GM12878 (cell line): ENCODE results near the gene CCDC134. TPM values are rescaled to one million over a fixed set of nuclear protein-coding genes. Genes with fewer than 3 reads are reported as not detected.

Experiments used
- ATAC-seq: fragments of 200-7000 bp; cut with Tn5 transposase; 3 replicates; pipeline ENCODE4 v1.9.1; 2020; ENCODE audit warnings: mild to moderate bottlenecking, moderate library complexity
- BruUV-seq: library from RNA; stranded (reverse); fragments of 400-500 nt; replicated peaks from 2 replicates; lab custom pipeline; 2021; lab: Mats Ljungman, UMichigan
- CTCF ChIA-PET: fragments of 300-600 bp; sonication (Branson Sonifier 250); formaldehyde crosslinking; extraction: SDS; loops from one replicate; lab custom pipeline; 2021; ENCODE audit warnings: inconsistent platforms; lab: Yijun Ruan, JAX
- POLR2A ChIA-PET: fragments of 350-600 bp; formaldehyde crosslinking; extraction: SDS; loops from one replicate; lab custom pipeline; 2021; ENCODE audit warnings: inconsistent platforms; lab: Charles Lee
- RAD21 ChIA-PET: fragments of 300-600 bp; sonication (Branson Sonifier 250); formaldehyde crosslinking; loops from one replicate; lab custom pipeline; 2023; ENCODE audit warnings: antibody characterized with exemption; ENCODE audit not compliant: unreplicated experiment; lab: Charles Lee
- SMC1A ChIA-PET: fragments of 300-600 bp; sonication (Branson Sonifier 250); formaldehyde crosslinking; loops from one replicate; lab custom pipeline; 2023; ENCODE audit not compliant: unreplicated experiment, uncharacterized antibody; lab: Charles Lee
- DNase-seq: peaks from one replicate; pipeline ENCODE4 v3.0.0-alpha.2; 2011; ENCODE audit warnings: low read depth, low spot score
- FAIRE-seq: peaks from 3 replicates; lab custom pipeline; 2011; peaks lifted over from hg19 to GRCh38; lab: Jason Lieb, UNC
- H2AFZ ChIP-seq: 2 replicates; pipeline ENCODE4 v1.6.0; 2011; ENCODE audit warnings: low read depth, low read length, control low read depth; ENCODE audit not compliant: control insufficient read depth
- H3K27ac ChIP-seq: 2 replicates; pipeline ENCODE4 v1.5.1; 2011; ENCODE audit warnings: control low read depth; ENCODE audit not compliant: control insufficient read depth, insufficient read depth
- H3K27me3 ChIP-seq, 2 experiments: replicated peaks in 1 of 2; 2 replicates each; pipeline versions ENCODE4 v1.6.0 to v1.6.1; 2011; ENCODE audit warnings: low read length in 1 of 2; ENCODE audit not compliant: control insufficient read depth in 2 of 2, insufficient read depth in 2 of 2
- H3K36me3 ChIP-seq, 2 experiments: 2 replicates each; pipeline ENCODE4 v1.5.1; 2011; ENCODE audit warnings: low read length in 1 of 2; ENCODE audit not compliant: control insufficient read depth in 2 of 2, insufficient read depth in 2 of 2
- H3K4me1 ChIP-seq: 2 replicates; pipeline ENCODE4 v1.6.1; 2011; ENCODE audit warnings: mild to moderate bottlenecking, low read length, moderate library complexity, mixed read lengths; ENCODE audit not compliant: control insufficient read depth, insufficient read depth
- H3K4me2 ChIP-seq: 2 replicates; pipeline ENCODE4 v1.6.0; 2011; ENCODE audit warnings: control low read depth; ENCODE audit not compliant: control insufficient read depth, insufficient read depth
- H3K4me3 ChIP-seq: fragments of 200-600 bp; sonication (generic); 2 replicates; pipeline ENCODE4 v1.5.1; 2016
- H3K79me2 ChIP-seq: 2 replicates; pipeline ENCODE4 v1.6.0; 2011; ENCODE audit warnings: low read length; ENCODE audit not compliant: control insufficient read depth, insufficient read depth
- H3K9ac ChIP-seq: 2 replicates; pipeline ENCODE4 v1.8.0; 2011; ENCODE audit warnings: low read length, control low read depth, mixed read lengths; ENCODE audit not compliant: control insufficient read depth, insufficient read depth
- H3K9me3 ChIP-seq: replicated peaks from 3 replicates; pipeline ENCODE4 v1.5.1; 2011; ENCODE audit warnings: mild to moderate bottlenecking, low read length; ENCODE audit not compliant: control insufficient read depth, insufficient read depth
- H4K20me1 ChIP-seq: 2 replicates; pipeline ENCODE4 v1.6.0; 2011; ENCODE audit not compliant: control insufficient read depth, insufficient read depth
- JUNB ChIP-seq: IDR thresholded peaks from 2 replicates; pipeline ENCODE4 v1.6.1; 2016; ENCODE audit warnings: antibody characterized with exemption, mild to moderate bottlenecking
- MTA2 ChIP-seq: fragments of 450-650 bp; IDR thresholded peaks from 2 replicates; pipeline ENCODE4 v1.6.1; 2016; ENCODE audit warnings: low read depth, mild to moderate bottlenecking, moderate library complexity
- PBX3 ChIP-seq: IDR thresholded peaks from 2 replicates; pipeline ENCODE4 v1.6.1; 2011; ENCODE audit warnings: mild to moderate bottlenecking, low read depth, low read length, moderate library complexity; ENCODE audit not compliant: insufficient replicate concordance
- SIX5 ChIP-seq: IDR thresholded peaks from 2 replicates; pipeline ENCODE4 v1.6.1; 2011; ENCODE audit warnings: mild to moderate bottlenecking, low read depth, low read length, moderate library complexity; ENCODE audit not compliant: severe bottlenecking
- TCF7 ChIP-seq: IDR thresholded peaks from 2 replicates; pipeline ENCODE4 v1.6.1; 2014; ENCODE audit warnings: antibody characterized with exemption, borderline replicate concordance
- WGBS: methylation state at CpG from one replicate; pipeline ENCODE4 v1.1.6; 2016; ENCODE audit warnings: low lambda C conversion rate; ENCODE audit not compliant: insufficient replicate concordance, insufficient coverage; ENCODE audit errors: missing lambda C conversion rate; 5-methylcytosine and 5-hydroxymethylcytosine counted together
- in situ Hi-C: fragments of 300-500 bp; cut with MboI; formaldehyde crosslinking; loops from 9 replicates; pipeline ENCODE4 v1.14.3; 2018; ENCODE audit warnings: mixed read lengths
- intact Hi-C: fragments of 100-400 bp; cut with micrococcal nuclease; formaldehyde crosslinking; loops from one replicate; pipeline ENCODE4 v1.14.2; 2022; ENCODE audit not compliant: unreplicated experiment
- polyA plus RNA-seq, 11 experiments: library from polyadenylated mRNA; depleted of rRNA in 4 of 11; unstranded in 6 of 11; stranded (reverse) in 5 of 11; fragments of >200 nt; fragmentation: Nextera tagmentation in 4 of 11; fragmentation: Illumina TruSeq in 1 of 11; extraction: Ambion mirVana in 4 of 11; extraction: Trizol in 1 of 11; gene quantifications; 1 replicate in 1 of 11; 2 replicates in 10 of 11; pipeline versions ENCODE4 v1.2.1 to v1.2.3, GENCODE V29; 2011 to 2016; ENCODE audit warnings: inconsistent platforms in 2 of 11, missing spikeins in 2 of 11, low read depth in 1 of 11
- total RNA-seq, 4 experiments: library from RNA; depleted of rRNA in 3 of 4; stranded (reverse); fragments of >200 nt in 3 of 4; fragmentation: Illumina TruSeq in 1 of 4; extraction: Trizol in 1 of 4; gene quantifications; 2 replicates each; pipeline versions ENCODE4 v1.2.1 to v1.2.3, GENCODE V29; 2013 to 2021

Gene CCDC134
- total and polyA plus RNA-seq, 10 of the 15 experiments (the other 5 are each of a cell fraction or from before 2014, with no cell fraction given), result 0.35 to 19.3 (median 11.8) TPM

- ChIA-PET CTCF (interaction anchor here (0.7 to 3.8 kb wide), 10 partner anchors 10 to 303 kb away, joined by 3 to 26 read pairs (median 7); partner anchors contain the start of gene MEI1), SMC1A (interaction anchor here (0.6 to 3.8 kb wide), 10 partner anchors 8 to 89 kb away, joined by 3 to 16 read pairs (median 5); partner anchors contain the start of genes CCDC134 and MEI1)
- intact Hi-C loops, result no loop called here
- no peaks in the 10 kb centered on the region for H3K4me1 ChIP-seq
- in situ Hi-C loops, result no loop called here
- no peak overlapping the region for H3K27ac ChIP-seq
- 41% methylated on average over 2 of the region's 2 CpGs for WGBS
- no peak for FAIRE-seq
- H3K36me3 ChIP-seq, result no peaks in the 10 kb centered on the region; a peak in 1 of 4 replicates
- no peak for TF ChIP-seq PBX3
- TF ChIP-seq, all 136 proteins: peak for 0
- H3K9me3 ChIP-seq, result no peaks in the 10 kb centered on the region
- no peaks in the 10 kb centered on the region for H3K79me2 ChIP-seq
- H3K4me2 ChIP-seq, result no peak overlapping the region
- peak; percentile 59 for ATAC-seq
- H4K20me1 ChIP-seq, result no peaks in the 10 kb centered on the region
- RAD21 ChIA-PET, result interaction anchor here (0.6 to 2.9 kb wide), 3 partner anchors 13 to 672 kb away, joined by 3 to 13 read pairs (median 5); no protein-coding TSS in a partner anchor
- H3K27me3 ChIP-seq, result no peaks in the 10 kb centered on the region
- BruUV-seq, result no TSS peak
- H2AFZ ChIP-seq, result no peak overlapping the region
- H3K9ac ChIP-seq, result no peak overlapping the region
- H3K4me3 ChIP-seq, result no peak overlapping the region
- POLR2A ChIA-PET, result interaction anchor here (1.1 to 1.7 kb wide), 3 partner anchors 13 to 62 kb away, joined by 3 to 5 read pairs (median 4); partner anchors contain the start of gene CCDC134
- DNase-seq, result no peak
Observed at GRCh38 chr22:41768430-41768829, 32.0 kb upstream of the CCDC134 start.

- no peaks in the 10 kb centered on the region for H4K20me1 ChIP-seq
- H3K9me3 ChIP-seq, result no peaks in the 10 kb centered on the region
- H3K79me2 ChIP-seq, result no peaks in the 10 kb centered on the region
- ChIA-PET SMC1A (interaction anchor here (1.4 to 1.5 kb wide), 2 partner anchors 10 to 24 kb away, joined by 5 to 7 read pairs; no protein-coding TSS in a partner anchor), POLR2A (interaction anchor here (1.3 kb wide), 1 partner anchor 30 kb away, joined by 4 read pairs; the partner anchor contains the start of gene CCDC134), RAD21 (no interaction called here), CTCF (interaction anchor here (1.1 to 3.8 kb wide), 3 partner anchors 9 to 73 kb away, joined by 4 to 24 read pairs (median 7); no protein-coding TSS in a partner anchor)
- ATAC-seq (peak; percentile 27; the same call in 1 of the 3 replicates), DNase-seq (no peak), FAIRE-seq (no peak)
- 56% methylated on average over 5 of the region's 5 CpGs for WGBS
- H3K4me3 ChIP-seq, result no peak overlapping the region
- no peak overlapping the region for H2AFZ ChIP-seq
- no peaks in the 10 kb centered on the region for H3K27me3 ChIP-seq
- TF ChIP-seq MTA2 (no peak), SIX5 (no peak), TCF7 (no peak), JUNB (peak; percentile 39; the same call in 1 of the 2 replicates)
- in situ Hi-C loops (no loop called here), intact Hi-C loops (no loop called here)
- no peak overlapping the region for H3K9ac ChIP-seq
- no peak overlapping the region for H3K27ac ChIP-seq
- BruUV-seq, result no TSS peak
- no peak overlapping the region for H3K4me2 ChIP-seq
- no peaks in the 10 kb centered on the region for H3K4me1 ChIP-seq
- no peaks in the 10 kb centered on the region; a peak in 2 of 4 replicates for H3K36me3 ChIP-seq
Observed at GRCh38 chr22:41770715-41771468, 29.6 kb upstream of the CCDC134 start.
